Kidney capillary endothelial cell (primary cell): ENCODE data around the gene CASP1.
"Not testable (repeated sequence)": the region's sequence is repeated elsewhere in the genome, so short reads cannot be mapped to it uniquely, and the experiment has no call there.

Experiments
- DNase-seq: peaks from one replicate; pipeline ENCODE4 v3.0.0-alpha.2; 2018; ENCODE audit warnings: low spot score

Gene CASP1

DNA sequence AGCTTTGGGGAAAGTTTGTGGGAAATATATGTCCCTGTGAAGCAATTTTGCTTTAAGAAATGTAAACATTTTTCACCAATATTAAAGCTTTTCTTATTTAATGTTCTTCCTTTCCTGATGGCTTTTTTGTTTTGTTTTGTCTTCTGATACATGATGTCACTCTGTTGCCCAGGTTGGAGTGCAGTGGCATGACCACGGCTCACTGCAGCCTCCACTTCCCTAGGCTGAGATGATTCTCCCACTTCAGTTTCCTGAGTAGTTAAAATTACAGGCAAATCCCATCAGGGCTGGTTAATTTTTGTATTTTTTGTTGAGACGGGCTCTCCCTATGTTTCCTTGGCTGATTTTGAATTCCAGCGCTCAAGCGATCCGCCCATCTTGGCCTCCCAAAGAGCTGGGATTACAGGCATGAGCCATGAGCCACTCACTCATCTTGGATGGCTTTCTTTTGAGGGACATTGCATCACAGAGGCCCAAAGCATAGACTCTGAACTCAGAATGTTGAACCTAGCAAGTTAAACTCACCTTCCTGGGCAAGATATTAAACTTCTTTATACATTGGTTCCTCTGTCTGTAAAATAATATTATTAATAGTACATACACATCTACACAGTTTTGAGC is 10.8 kb upstream of the CASP1 start:
- no peak for DNase-seq

DNA sequence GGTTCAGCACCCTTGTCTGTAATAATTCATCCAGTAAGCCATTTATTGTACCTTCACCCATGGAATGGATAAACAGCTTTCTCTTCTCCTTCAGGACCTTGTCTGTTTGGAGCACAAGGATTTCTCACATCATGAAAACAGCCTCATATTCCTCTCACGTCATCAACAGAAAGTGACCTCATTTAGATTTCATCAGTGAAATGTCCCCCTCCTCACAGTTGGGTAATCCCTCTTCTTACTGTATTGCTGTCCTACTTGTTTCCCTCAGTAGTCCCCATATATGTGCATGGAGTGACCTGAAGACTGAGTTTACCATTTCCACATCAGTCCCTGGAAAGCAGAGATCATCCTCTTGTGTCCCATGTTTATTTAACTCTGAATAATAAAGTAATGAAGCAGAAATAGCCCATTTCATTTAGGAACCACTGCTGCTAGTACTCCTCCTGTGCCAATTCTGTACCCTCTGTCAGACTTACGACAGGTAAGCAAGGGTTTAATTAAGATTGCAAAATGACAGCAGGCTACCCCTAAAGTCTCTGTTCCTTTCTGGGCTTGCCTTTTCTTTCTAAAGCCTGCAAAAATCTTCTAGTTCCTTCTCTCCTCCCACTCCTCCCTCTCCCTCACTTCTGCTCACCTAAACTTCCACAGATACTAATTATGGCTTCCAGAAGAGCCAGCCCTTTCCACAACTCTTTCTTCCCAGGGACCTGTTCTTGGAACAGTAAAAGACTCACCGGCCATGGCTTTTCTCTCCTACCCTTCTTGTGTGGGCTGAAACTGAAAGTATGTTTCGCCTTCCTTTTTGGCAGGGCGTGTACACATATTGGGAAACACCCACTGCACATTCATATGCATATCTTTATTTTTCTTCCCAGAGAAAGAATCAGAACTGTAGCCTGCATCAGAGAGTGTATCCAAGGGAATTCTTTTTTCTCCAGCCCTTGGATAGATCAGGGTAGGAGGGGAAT is 9.9 kb upstream of the CASP1 start, which contains the start of gene CARD16:
Gene CARD16 (minus strand): TSS at position 779 of the 968 bp plus-strand sequence. CDS start 38 bp downstream, at position 741.
- not testable (repeated sequence) for DNase-seq

DNA sequence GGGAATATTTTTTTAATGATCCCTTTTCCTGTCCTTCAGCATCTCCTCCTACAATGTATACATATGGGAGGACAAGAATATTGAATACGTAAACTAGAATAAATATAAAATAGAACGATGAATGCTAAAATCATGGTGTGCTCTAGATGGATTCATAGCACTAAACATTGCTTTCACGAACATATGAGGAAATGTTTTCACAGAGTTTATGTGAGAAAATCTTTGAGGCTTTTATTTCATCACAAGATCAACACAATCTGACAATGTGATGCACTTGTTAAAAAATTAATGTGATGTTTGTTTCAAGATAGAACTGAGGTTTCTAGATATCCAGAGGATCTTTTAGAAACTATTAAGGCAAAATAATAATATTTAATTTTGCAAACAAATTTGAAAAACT is 7.2 kb upstream of the CASP1 start:
- no peak for DNase-seq

DNA sequence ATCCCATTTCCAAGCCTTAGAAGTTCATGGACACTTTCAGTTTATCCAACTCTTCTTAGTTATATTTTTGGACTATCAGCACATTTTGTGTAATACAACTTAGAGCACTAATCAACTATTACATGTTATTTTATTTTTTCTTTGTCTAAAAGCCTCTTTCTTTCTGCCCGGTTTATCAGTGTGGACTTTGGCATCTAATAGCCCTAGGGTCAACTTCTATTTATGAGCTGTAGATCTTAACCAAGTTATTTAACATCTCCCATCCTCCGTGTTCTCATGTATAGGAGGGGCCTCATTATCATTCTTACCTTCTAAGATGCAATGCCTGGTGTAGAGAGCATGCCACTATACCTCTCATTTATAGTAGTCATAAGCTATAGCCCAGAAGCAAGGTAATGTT is 5.8 kb upstream of the CASP1 start:
- no peak for DNase-seq

- DNase-seq = not testable (repeated sequence)
Observed at GRCh38 chr11:105034388-105034787, 556 bp downstream of the CASP1 start.

DNA sequence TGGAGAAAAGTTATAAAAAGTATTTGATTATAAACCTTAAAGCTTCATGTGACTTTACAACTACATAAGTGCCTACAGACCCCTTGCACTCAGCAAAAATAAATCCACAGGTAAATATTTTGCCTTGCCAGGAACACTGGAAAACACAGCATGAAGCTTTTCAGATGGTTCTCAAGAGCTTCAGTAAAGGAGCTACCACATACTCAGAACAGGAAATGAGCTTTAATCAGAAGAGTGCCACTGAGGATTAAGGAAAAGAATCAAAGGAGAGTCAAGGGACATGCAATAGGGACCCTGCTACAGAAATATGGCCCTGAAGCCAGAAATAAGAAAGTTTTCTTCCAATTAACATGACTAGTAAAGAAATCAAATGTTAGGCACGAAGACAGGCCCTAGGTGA is 1.2 kb downstream of the CASP1 start:
- DNase-seq = no peak

DNA sequence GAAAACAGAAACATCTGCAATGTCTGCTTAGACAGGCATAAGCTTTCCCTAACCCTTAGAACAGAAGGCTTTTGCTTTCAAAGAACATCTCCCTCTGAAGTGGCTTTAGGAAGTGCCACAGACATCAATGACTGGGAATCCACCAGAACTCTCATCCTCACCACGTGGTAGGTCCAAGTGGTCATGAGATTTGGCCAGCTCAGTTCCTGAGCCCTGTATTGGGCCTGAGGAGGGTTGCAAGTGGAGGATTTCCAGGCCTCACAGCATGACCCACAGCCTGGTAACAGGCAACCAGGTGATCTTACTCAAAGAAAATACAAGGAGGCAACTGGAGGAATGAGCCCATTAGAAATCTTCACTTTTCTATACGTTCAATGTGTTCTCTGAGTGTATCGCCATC is 1.6 kb downstream of the CASP1 start:
- DNase-seq = no peak

DNA sequence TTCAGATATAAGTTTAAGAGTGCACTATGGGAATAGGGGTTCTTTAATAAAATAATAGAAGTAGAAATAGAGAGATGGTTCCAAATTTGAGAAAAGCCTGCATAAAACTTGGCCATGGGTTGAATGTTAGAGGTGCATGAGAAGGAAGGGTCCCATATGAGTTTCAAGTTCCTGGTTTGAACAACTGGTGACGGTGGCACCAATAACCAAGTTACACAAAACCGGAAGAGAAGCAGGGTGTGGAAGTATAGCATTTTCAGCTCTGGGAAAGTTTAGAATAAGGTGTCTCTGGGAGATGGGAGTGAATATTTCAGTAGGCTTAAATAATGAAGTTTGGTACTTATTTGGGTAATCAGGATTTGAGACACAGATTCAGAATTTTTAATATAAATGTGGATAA is 2.4 kb downstream of the CASP1 start:
- DNase-seq = no peak

GRCh38 chr11:105027678-105028077 is 7.3 kb downstream of the CASP1 start:
- no peak for DNase-seq

DNA sequence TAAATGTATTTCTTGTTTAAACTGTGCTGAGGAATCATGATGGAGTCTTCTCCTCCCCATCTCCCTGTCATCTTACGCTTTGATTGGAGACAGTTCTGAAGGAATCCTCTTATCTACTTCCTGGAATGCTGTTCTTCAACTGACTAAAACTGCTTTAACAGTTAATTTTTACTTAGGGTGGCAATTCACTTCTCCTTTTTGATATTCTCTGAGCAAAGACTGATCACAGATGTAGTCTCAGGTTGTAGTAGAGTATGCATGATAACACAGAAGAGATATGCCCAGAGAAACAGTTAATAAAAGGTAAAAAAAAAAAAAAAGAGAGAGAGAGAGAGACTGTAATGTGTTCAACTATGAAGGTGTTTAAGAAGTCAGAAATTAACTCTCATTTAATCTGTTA is 10.6 kb downstream of the CASP1 start:
- DNase-seq = no peak

DNA sequence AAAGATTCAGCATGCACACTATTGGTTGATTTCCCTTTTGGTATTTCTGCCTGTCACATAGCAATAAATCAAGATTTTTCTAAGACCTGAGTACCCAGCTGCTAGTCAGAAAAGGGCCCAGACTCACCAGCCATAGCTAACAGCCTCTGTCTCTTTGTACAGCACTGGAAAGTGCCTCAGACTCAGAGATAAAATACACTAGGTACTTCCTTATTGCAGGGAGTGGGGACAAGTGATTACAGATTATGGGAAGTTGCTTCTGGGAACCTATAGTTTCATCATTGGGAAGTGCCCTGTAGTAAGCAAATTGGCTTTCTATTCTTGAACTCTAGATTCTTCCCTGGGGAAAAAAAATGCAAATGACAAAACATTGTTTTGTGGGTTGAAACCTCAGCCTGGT is 11.9 kb downstream of the CASP1 start, which contains the start of gene CASP5:
Gene CASP5 (minus strand): TSS at position 166 of the 400 bp plus-strand sequence. CDS start 32 bp downstream, at position 134.
- DNase-seq = no peak

- no peak for DNase-seq
Observed at GRCh38 chr11:105022527-105022926, 12.4 kb downstream of the CASP1 start.

- DNase-seq = no peak
Observed at GRCh38 chr11:105007463-105007862, 27.5 kb downstream of the CASP1 start.

- no peak for DNase-seq
Observed at GRCh38 chr11:105005451-105005845, 29.5 kb downstream of the CASP1 start.

DNA sequence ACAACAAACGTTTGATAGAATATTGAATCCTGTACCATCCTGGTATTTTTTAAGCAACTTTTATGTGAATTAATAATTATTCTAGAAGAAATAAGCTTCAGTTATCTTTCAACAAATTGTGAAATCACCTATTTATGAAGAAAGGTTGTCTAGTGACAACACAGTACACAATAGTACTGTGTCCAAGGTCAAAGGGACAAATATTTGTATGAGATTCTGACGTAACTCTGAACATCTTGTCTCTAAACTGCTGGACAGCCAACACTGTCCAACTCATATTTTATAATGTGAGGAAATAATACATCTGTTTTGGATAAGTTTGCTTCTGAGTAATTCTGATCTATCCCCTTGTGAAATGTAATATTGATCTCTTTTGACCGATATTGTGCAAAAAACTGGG is 30.9 kb downstream of the CASP1 start:
- DNase-seq = no peak

- DNase-seq = no peak
Observed at GRCh38 chr11:105003151-105003550, 31.8 kb downstream of the CASP1 start.

GRCh38 chr11:105000797-105001196 is 34.1 kb downstream of the CASP1 start:
- no peak for DNase-seq

- no peak for DNase-seq
Observed at GRCh38 chr11:105000167-105000566, 34.8 kb downstream of the CASP1 start.

- no peak for DNase-seq
Observed at GRCh38 chr11:104999721-105000120, 35.2 kb downstream of the CASP1 start.

DNA sequence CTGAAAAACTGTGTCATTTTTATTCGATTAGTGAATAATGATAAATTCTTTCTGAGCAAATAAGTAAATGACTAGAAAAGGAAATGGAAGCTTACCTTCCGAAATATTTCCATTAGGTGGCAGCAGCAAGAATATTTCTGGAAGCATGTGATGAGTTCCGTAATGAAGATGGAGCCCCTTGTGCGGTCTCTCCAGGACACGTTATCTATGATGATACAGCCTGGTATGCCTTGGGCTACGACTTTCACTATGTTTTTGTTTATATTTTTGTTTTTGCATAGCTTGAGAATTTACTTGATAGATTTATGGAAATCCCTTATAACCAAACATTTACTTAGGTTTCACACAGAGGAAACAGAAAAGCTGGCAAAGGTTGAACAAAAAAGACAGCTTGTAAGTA is 37.7 kb downstream of the CASP1 start:
- no peak for DNase-seq

DNA sequence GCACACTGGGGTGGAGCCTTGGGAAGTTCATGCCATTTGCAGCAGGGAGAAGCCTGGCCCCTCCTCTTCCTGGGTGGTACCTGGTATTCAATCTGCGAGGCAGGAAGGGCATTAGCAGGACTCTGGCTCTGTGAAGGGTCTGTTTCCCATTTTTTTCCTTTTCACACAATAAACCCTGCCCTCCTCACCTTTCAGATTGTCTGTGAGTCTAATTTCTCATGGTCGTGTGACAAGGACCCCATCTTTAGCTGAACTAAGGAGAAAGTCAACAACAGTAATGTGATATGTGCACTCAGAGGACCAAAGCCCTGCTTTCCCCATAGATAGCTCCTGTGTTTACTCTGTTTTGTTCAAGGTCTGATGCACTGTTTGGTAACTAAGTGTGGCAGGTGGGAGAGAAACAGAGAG is 39.9 kb downstream of the CASP1 start:
- DNase-seq = no peak

- no peak for DNase-seq
Observed at GRCh38 chr11:104992781-104993180, 42.2 kb downstream of the CASP1 start.

DNA sequence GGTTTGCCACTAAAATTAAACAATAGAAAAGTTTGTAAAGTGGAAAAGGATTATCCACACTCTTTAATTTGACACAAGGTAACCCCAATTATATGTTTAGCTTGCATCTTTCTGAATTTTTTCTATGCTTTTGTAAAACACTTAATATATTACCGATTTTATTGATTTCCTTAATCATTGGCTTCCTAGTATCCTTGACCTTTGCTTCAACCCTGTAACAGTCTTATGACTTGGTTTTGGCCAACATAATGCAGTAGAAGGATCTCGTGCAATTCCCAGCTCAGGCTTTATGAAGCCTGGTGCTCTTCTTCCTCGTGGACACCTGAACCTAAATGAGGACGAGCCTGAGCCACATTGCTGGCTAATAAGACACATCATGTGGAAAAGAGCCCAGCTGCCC is 43.0 kb downstream of the CASP1 start:
- DNase-seq = no peak
